Stomach (tissue), 9 donors: ENCODE measurements around the gene ITGB4. TPM values are rescaled to one million over a fixed set of nuclear protein-coding genes. Genes with fewer than 3 reads are reported as not detected.
A peak's percentile ranks its signal among the peaks of the same experiment; 100 is the strongest.

Source experiments
- DNase-seq, 2 donors: peaks; one replicate each; pipeline versions ENCODE4 v3.0.0 to v3.0.0-alpha.2; 2013 to 2019
- H3K27ac ChIP-seq, 5 donors: fragments of 200-600 bp in 4 of 5; sonication (generic) in 4 of 5; one replicate each; pipeline ENCODE4 v1.5.1; 2013 to 2019; ENCODE audit warnings: mild to moderate bottlenecking in 1 of 5, moderate library complexity in 1 of 5
- H3K27me3 ChIP-seq, 3 donors: fragments of 200-600 bp; sonication (generic); one replicate each; pipeline ENCODE4 v1.5.1; 2017 to 2019; ENCODE audit warnings: mixed run types in 1 of 3
- H3K36me3 ChIP-seq, 4 donors: fragments of 200-600 bp; sonication (generic); 1 replicate in 3 of 4; 2 replicates in 1 of 4; pipeline ENCODE4 v1.5.1; 2016 to 2019
- H3K4me1 ChIP-seq, 4 donors: fragments of 200-600 bp; sonication (generic); one replicate each; pipeline ENCODE4 v1.5.1; 2016 to 2019
- H3K4me3 ChIP-seq, 4 donors: fragments of 200-600 bp; sonication (generic) in 3 of 4; one replicate each; pipeline ENCODE4 v1.5.1; 2016 to 2019; ENCODE audit warnings: mild to moderate bottlenecking in 1 of 4
- H3K9me3 ChIP-seq, 4 donors: fragments of 200-600 bp; sonication (generic); one replicate each; pipeline ENCODE4 v1.5.1; 2016 to 2019
- EP300 ChIP-seq: sonication (generic); formaldehyde crosslinking; IDR thresholded peaks from one replicate; pipeline ENCODE4 v1.6.1; 2017; ENCODE audit warnings: antibody characterized with exemption
- POLR2A ChIP-seq, 4 donors: fragments of 450-650 bp; IDR thresholded peaks; one replicate each; pipeline ENCODE4 v1.6.1; 2016; ENCODE audit warnings: antibody characterized with exemption in 4 of 4, control low read depth in 2 of 4, mild to moderate bottlenecking in 1 of 4, moderate library complexity in 1 of 4
- POLR2AphosphoS5 ChIP-seq, 3 donors: sonication (generic); formaldehyde crosslinking; IDR thresholded peaks; one replicate each; pipeline ENCODE4 v1.6.1; 2016; ENCODE audit warnings: antibody characterized with exemption in 3 of 3
- WGBS, 5 donors: extraction: QIAGEN DNeasy Blood & Tissue Kit in 3 of 5; methylation state at CpG; one replicate each; pipeline versions ENCODE4 v1.1.5 to v1.1.7; 2013 to 2018; 5-methylcytosine and 5-hydroxymethylcytosine counted together
- intact Hi-C: fragments of 100-400 bp; cut with DNase I; formaldehyde crosslinking; loops from one replicate; pipeline ENCODE4 v1.15.1; 2023; ENCODE audit warnings: low total_unique reads
- polyA plus RNA-seq, 3 donors: library from polyadenylated mRNA; stranded (reverse); fragments of 200-250 nt; gene quantifications; one replicate each; pipeline ENCODE4 v1.2.3, GENCODE V29; 2013
- total RNA-seq, 5 donors: library from RNA; depleted of rRNA; stranded (reverse); fragments of >200 nt; gene quantifications; one replicate each; pipeline versions ENCODE4 v1.1.0 to v1.2.3, GENCODE V29; 2014 to 2016
- TF ChIP-seq, protein P1 (sequence below), 7 experiments: fragments of 450-650 bp in 4 of 7; fragments of 200-600 bp in 3 of 7; sonication (generic) in 3 of 7; IDR thresholded peaks; one replicate each; pipeline ENCODE4 v1.5.1; 2016 to 2019; ENCODE audit warnings: antibody characterized with exemption in 7 of 7, control low read depth in 2 of 7, mild to moderate bottlenecking in 1 of 7
- donor health status: healthy with polysubstance abuse.
- donor health status: Bipolar disorder and iron deficiency.
- donor health status: healthy.

ITGB4 gene
- total and polyA plus RNA-seq, 8 donors: 33.6 to 137 (median 92.6) TPM

DNA sequence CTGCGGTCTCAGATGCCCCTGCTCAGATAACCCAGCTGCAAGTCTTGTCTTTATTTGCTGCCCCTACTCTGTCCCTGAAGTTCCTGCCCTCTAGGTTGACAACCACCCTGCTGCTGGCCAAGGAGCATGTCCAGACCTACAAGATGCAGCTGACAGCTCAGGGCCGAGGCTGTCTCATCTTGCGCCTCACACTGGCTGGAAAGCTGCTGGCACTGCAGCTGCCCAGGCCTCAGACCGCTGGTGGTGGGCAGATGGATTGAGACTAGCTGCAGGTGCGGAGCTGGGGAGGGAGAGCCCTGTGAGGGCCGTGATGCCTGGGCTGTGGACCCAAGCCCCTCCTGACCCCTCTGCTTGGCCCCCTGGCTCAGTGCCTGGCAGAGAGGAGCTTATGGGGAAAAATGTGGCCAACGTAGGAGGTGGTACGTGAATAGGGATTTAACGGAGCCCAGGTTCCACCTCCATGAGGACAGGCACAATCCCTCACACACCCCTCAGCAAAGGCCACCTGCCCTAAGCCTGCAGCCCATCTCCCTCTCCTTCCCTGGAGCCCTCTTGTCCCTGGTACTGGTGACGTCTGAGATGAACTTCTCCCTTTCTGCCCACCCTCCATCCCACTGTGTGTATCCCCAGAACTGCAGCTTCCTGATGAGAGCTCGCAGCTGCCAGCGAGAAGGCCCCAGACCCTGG, 52.0 kb downstream of the ITGB4 start:
- Histone ChIP-seq H3K4me1 (peaks cover 22 to 61% (median 33%) of the 10 kb centered on the region in 4 donors), H3K4me3 (no peak overlapping the region), H3K27ac (no peak overlapping the region), H3K36me3 (peaks cover 12 to 43% (median 39%) of the 10 kb centered on the region in 4 donors), H3K27me3 (no peaks in the 10 kb centered on the region), H3K9me3 (no peaks in the 10 kb centered on the region)
- TF ChIP-seq EP300: no peak
- TF ChIP-seq POLR2A (IDR thresholded peaks at IDR 0.05): no peak
- TF ChIP-seq POLR2AphosphoS5 (IDR thresholded peaks at IDR 0.05): peak in 1 of 3 donors; percentile 67
- TF ChIP-seq, protein P1, sequence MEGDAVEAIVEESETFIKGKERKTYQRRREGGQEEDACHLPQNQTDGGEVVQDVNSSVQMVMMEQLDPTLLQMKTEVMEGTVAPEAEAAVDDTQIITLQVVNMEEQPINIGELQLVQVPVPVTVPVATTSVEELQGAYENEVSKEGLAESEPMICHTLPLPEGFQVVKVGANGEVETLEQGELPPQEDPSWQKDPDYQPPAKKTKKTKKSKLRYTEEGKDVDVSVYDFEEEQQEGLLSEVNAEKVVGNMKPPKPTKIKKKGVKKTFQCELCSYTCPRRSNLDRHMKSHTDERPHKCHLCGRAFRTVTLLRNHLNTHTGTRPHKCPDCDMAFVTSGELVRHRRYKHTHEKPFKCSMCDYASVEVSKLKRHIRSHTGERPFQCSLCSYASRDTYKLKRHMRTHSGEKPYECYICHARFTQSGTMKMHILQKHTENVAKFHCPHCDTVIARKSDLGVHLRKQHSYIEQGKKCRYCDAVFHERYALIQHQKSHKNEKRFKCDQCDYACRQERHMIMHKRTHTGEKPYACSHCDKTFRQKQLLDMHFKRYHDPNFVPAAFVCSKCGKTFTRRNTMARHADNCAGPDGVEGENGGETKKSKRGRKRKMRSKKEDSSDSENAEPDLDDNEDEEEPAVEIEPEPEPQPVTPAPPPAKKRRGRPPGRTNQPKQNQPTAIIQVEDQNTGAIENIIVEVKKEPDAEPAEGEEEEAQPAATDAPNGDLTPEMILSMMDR (IDR thresholded peaks at IDR 0.05): no peak
- intact Hi-C loops: no loop called here
- peak in 1 of 2 donors; percentile 46 for DNase-seq
- WGBS, 5 donors: 83 to 91% (median 86%) methylated on average over 12 of the region's 12 CpGs

DNA sequence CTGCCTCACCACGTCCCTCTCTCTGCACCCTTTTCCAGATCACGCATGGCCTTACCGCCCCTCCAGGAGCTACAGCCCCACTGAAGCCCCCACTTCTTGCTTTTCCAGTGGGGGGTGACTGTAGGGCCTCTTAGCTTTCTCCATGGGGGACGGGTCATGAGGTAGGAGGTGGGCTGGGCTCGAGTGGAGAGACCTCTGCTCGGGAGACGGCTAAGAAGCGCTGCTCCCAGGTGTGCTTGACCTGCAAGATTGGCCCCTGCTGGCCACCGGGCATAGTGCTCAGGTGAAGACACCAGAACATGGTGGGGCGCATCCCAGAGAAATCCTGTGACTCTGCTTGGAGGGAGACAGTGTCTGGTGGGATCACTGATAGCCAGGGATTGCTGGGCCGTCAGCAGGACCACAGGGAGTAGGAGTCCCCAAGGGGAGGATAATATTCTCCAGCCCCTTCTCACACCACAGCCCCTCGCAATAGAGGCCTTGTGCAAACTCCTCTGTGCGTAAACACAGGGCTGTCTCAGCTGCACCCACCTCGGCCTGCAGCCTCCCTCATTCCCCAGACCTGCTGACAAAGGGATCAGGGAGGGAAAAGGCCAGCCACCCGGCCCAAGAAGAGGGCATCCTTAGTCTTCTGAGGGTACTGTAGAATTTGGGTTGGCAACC, 52.7 kb downstream of the ITGB4 start:
- intact Hi-C loops: no loop called here
- Histone ChIP-seq H3K36me3 (peaks cover 19 to 50% (median 46%) of the 10 kb centered on the region in 4 donors), H3K27ac (peak overlapping the region in 1 of 5 donors; percentile 4), H3K4me3 (no peak overlapping the region), H3K27me3 (no peaks in the 10 kb centered on the region), H3K9me3 (no peaks in the 10 kb centered on the region), H3K4me1 (peaks cover 22 to 61% (median 35%) of the 10 kb centered on the region in 4 donors)
- WGBS, 5 donors: 79 to 85% (median 83%) methylated on average over 14 to 15 of the region's 15 CpGs
- peak in 1 of 3 donors; percentile 22 for TF ChIP-seq POLR2AphosphoS5 (IDR thresholded peaks at IDR 0.05)
- no peak for TF ChIP-seq EP300
- no peak for TF ChIP-seq POLR2A (IDR thresholded peaks at IDR 0.05)
- TF ChIP-seq, protein P1 (IDR thresholded peaks at IDR 0.05): peak in 1 of 7 experiments; percentile 7
- DNase-seq: peak in 1 of 2 donors; percentile 58

GRCh38 chr17:75774471-75774990, 53.3 kb downstream of the ITGB4 start:
- TF ChIP-seq POLR2A (IDR thresholded peaks at IDR 0.05) (peak in 2 of 4 donors; percentile 2 to 8), POLR2AphosphoS5 (IDR thresholded peaks at IDR 0.05) (peak in 2 of 3 donors; percentile 43 to 67), EP300 (no peak)
- intact Hi-C loops: no loop called here
- no peaks in the 10 kb centered on the region for H3K27me3 ChIP-seq
- H3K36me3 ChIP-seq: peaks cover 19 to 51% (median 48%) of the 10 kb centered on the region in 4 donors
- no peaks in the 10 kb centered on the region for H3K9me3 ChIP-seq
- peak overlapping the region in 2 of 5 donors; percentile 3 to 99 for H3K27ac ChIP-seq
- peaks cover 22 to 56% (median 32%) of the 10 kb centered on the region in 4 donors for H3K4me1 ChIP-seq
- 82 to 92% (median 86%) methylated on average over 4 of the region's 4 CpGs for WGBS, 5 donors
- DNase-seq: no peak
- H3K4me3 ChIP-seq: no peak overlapping the region

- peaks cover 22 to 53% (median 35%) of the 10 kb centered on the region in 4 donors for H3K4me1 ChIP-seq
- TF ChIP-seq POLR2A (IDR thresholded peaks at IDR 0.05): peak in 1 of 4 donors; percentile 5
- TF ChIP-seq POLR2AphosphoS5 (IDR thresholded peaks at IDR 0.05): peak in 2 of 3 donors; percentile 61 to 85
- TF ChIP-seq, protein P1 (IDR thresholded peaks at IDR 0.05): no peak
- peak overlapping the region in 3 of 5 donors; percentile 98 to 99 (median 99) for H3K27ac ChIP-seq
- 53 to 63% (median 54%) methylated on average over 6 of the region's 6 CpGs for WGBS, 5 donors
- peaks cover 19 to 51% (median 48%) of the 10 kb centered on the region in 4 donors for H3K36me3 ChIP-seq
- H3K9me3 ChIP-seq: no peaks in the 10 kb centered on the region
- H3K4me3 ChIP-seq: peak overlapping the region in 1 of 4 donors; percentile 94
- intact Hi-C loops: no loop called here
- DNase-seq: peak in 1 of 2 donors; percentile 83
- H3K27me3 ChIP-seq: no peaks in the 10 kb centered on the region
Measured at GRCh38 chr17:75774991-75775668, 53.9 kb downstream of the ITGB4 start.
